DMS153 treated with DMSO at 0.1 percent for 48 hours (cell line): Measurements from ENCODE around the gene HTR5A.
"Not testable (repeated sequence)": the region's sequence is repeated elsewhere in the genome, so short reads cannot be mapped to it uniquely, and the experiment has no call there.

ENCODE experiments used
- DNase-seq: peaks from one replicate; lab custom pipeline; 2025; ENCODE audit not compliant: unreplicated experiment; lab: John Stamatoyannopoulos, UW

HTR5A gene

DNA sequence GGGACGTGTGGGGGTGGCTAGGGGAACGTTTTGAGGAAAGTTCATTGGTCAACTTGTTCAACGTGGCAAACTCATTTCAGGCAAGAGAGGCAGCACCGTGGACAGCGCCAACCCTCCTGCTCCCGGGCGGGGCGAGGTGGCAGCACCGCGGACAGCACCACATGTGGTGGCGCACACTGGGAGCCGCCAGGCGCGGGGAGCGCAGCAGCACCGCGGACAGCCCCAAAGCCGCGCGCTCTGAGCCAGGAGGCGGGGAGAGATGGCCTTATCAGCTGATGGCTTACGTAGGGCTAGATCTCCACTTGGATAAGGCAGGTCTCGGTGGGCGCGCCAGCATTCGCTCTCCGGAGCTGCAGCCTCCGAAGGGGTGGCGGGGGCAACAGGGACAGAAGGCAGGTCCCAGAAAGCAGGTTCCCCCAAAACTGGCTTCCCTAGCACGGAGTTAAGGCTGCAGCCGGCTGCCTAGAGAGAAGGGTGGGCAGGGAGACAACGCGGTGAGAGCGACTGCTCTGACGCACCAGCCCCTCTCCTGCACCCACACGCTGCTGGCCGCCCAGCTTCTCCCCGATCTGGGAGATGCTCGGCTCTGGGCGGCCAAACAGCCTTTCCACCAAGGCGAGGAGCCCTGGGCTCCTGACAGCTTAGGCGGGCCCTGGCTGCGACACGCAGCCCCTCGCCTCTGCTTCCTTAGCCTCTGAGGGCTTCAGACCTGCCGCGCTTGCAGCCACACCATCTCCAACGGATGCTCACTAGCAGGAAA is at the start of gene HTR5A:
Gene HTR5A, plus strand, starts transcription at position 333 of the 760 bp plus-strand sequence. CDS start 576 bp downstream, outside the sequence.
- DNase-seq = no peak

- no peak for DNase-seq
Measured at GRCh38 chr7:155020996-155021395, 49.1 kb upstream of the HTR5A start.

GRCh38 chr7:155021699-155022145 is 48.4 kb upstream of the HTR5A start:
- no peak for DNase-seq

DNA sequence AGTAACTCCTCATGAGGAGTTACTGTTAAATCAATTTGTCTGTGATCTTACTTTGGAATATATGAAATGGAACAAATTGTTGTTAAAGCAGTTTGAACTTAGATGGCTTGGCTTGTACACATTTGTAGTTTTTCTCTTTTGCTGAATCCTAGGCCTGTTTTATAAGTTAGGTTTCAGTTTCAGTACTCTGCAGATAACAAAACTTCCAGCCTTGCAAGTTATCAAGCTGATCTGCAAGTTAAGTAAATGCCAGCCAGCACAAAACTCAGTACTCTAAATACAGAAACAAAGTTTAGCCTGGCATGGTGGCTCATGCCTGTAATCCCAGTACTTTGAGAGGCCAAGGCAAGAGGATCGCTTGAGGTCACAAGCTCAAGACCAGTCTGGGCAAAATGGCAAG is 42.2 kb upstream of the HTR5A start:
- DNase-seq = no peak

DNA sequence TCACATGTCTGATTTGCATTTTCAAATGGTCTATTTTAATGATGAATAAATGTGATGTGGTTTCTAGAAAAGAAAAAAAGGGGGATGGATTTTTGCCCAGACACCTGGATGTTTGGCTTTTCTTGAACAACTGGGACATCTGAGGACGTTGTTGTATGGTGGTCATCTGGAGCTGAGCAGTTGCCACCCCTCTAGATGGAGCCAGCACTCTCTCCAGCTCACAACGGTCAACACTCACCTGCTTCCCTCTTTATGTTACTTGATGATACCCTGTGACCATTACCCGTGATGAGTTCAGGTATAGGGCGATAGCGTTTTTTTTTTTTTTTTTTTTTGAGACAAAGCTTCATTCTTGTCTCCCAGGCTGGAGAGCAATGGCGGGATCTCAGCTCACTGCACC is 37.1 kb upstream of the HTR5A start:
- no peak for DNase-seq

GRCh38 chr7:155034495-155034894 is 35.6 kb upstream of the HTR5A start:
- not testable (repeated sequence) for DNase-seq

GRCh38 chr7:155038335-155038734 is 31.8 kb upstream of the HTR5A start:
- DNase-seq = no peak

DNA sequence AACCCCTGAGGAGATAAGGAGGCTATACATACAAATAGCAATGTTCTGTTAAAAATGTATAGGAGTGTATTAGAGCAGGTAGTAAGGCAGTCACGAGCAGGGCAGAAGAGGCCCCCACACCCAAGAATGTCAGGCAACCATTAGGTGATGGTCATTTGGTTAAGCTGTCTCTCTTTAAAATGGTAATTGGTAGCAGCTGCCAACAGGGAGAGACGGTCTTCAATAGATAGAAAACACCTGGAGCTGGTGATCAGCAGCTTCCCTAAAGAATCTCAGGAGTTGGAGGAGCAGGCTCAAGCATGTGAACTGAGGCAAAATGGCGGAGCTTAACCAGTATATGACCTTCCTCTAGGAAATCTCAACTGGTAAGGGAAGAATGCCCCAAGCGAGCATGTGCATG is 26.4 kb upstream of the HTR5A start:
- no peak for DNase-seq

DNA sequence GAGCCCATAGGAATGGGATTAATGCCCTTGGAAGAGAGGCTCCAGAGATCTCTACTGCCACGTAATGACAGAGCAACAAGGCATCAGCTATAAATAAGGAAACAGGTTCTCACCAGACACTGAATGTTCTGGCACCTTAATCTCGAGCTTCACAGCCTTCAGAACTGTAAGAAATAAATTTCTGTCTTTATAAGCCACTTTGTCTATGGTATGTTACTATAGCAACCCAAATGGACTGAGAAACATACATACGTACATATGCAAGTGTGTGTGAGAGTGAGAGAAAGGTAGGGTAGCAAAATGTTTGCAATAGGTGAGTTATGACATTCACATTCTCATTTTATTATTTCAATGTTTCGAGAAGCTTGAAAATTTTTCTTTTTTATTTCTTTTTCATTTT is 22.1 kb upstream of the HTR5A start:
- DNase-seq = no peak

- no peak for DNase-seq
Measured at GRCh38 chr7:155051355-155051754, 18.8 kb upstream of the HTR5A start.

GRCh38 chr7:155053002-155053401 is 17.1 kb upstream of the HTR5A start:
- no peak for DNase-seq

- DNase-seq = no peak
Measured at GRCh38 chr7:155054761-155055160, 15.4 kb upstream of the HTR5A start.

DNA sequence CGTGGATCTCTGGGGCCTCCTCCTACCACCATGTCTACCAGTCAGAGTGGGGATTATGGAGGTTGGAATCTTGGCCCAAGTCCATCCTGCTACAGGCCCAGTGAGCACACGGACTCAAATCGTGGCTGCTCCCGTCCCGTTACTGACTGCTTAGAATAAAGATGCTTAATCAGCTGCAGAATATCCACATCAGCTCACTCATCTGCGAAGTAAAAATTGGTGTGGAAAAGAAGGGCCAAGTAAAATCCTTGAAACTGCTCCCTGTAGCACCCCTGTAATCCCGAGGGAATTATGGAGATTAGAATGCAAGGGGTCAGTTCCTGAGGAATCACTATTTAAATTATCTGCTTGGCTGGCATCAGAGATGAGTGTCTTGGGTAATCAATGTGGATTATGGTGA is 13.0 kb upstream of the HTR5A start:
- no peak for DNase-seq

- no peak for DNase-seq
Measured at GRCh38 chr7:155058896-155059295, 11.2 kb upstream of the HTR5A start.

GRCh38 chr7:155059703-155060102 is 10.4 kb upstream of the HTR5A start:
- DNase-seq = no peak

DNA sequence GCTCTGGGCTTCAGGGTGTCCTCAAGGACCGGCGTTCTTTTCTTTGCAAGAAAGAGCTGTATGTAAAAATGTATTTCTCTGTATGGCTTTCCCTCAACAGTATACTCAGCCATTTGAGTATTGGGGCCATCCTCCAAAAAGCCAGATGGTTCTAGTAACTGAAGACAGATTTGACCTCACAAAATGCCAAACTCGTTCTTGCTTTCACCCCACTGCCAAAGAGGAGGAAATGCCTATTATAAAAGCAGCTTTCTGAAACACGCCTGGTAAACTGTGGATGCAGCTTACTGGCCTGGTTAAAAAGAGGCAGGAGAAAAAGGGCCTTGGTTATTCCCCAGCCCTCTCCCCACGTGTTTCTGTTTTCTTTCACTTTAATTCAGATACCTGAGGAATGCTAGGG is 7.7 kb upstream of the HTR5A start:
- no peak for DNase-seq

- DNase-seq = no peak
Measured at GRCh38 chr7:155064186-155064585, 5.9 kb upstream of the HTR5A start.

- peak; percentile 86 for DNase-seq
Measured at GRCh38 chr7:155066417-155066950, 3.6 kb upstream of the HTR5A start.

DNA sequence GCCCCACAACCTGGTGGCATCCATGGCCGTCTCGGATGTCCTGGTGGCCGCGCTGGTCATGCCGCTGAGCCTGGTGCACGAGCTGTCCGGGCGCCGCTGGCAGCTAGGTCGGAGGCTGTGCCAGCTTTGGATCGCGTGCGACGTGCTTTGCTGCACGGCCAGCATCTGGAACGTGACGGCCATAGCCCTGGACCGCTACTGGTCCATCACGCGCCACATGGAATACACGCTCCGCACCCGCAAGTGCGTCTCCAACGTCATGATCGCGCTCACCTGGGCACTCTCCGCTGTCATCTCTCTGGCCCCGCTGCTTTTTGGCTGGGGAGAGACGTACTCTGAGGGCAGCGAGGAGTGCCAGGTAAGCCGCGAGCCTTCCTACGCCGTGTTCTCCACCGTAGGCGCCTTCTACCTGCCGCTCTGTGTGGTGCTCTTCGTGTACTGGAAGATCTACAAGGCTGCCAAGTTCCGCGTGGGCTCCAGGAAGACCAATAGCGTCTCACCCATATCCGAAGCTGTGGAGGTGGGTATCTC is 1.1 kb downstream of the HTR5A start:
- no peak for DNase-seq

GRCh38 chr7:155071916-155072571 is 1.9 kb downstream of the HTR5A start:
- DNase-seq = no peak

GRCh38 chr7:155073922-155074321 is 3.8 kb downstream of the HTR5A start:
- DNase-seq = no peak

DNA sequence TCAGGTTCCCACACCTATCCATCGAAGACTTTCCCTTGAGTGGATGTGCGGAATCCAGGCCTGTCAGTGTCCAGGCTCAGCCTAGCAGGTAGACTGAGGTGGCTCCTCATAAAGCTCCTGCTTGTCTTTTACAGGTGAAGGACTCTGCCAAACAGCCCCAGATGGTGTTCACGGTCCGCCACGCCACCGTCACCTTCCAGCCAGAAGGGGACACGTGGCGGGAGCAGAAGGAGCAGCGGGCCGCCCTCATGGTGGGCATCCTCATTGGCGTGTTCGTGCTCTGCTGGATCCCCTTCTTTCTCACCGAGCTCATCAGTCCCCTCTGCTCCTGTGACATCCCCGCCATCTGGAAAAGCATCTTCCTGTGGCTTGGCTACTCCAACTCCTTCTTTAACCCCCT is 13.9 kb downstream of the HTR5A start:
- no peak for DNase-seq
